Esophagus (tissue), 2 donors: Measurements from ENCODE around the gene SLC23A3. TPM values are rescaled to one million over a fixed set of nuclear protein-coding genes. Genes with fewer than 3 reads are reported as not detected.
A peak's percentile ranks its signal among the peaks of the same experiment; 100 is the strongest.

Experiments
- H3K27ac ChIP-seq, 2 donors: one replicate each; pipeline ENCODE4 v1.5.1; 2013; ENCODE audit warnings: low read depth in 2 of 2, mild to moderate bottlenecking in 2 of 2, inconsistent platforms in 1 of 2, low read length in 1 of 2, moderate library complexity in 1 of 2
- H3K27me3 ChIP-seq, 2 donors: one replicate each; pipeline ENCODE4 v1.6.1; 2013; ENCODE audit warnings: low read length in 2 of 2, control low read depth in 1 of 2, mild to moderate bottlenecking in 1 of 2; ENCODE audit not compliant: insufficient read depth in 2 of 2, control insufficient read depth in 1 of 2
- H3K36me3 ChIP-seq, 2 donors: one replicate each; pipeline ENCODE4 v1.6.1; 2013; ENCODE audit warnings: low read length in 1 of 2; ENCODE audit not compliant: control insufficient read depth in 2 of 2, insufficient read depth in 2 of 2
- H3K4me1 ChIP-seq, 2 donors: one replicate each; pipeline ENCODE4 v1.6.1; 2013; ENCODE audit warnings: low read length in 1 of 2; ENCODE audit not compliant: control insufficient read depth in 2 of 2, insufficient read depth in 2 of 2
- H3K4me3 ChIP-seq, 2 donors: one replicate each; pipeline ENCODE4 v1.5.1; 2013; ENCODE audit warnings: low read length in 2 of 2, mild to moderate bottlenecking in 2 of 2, low read depth in 1 of 2, moderate library complexity in 1 of 2
- H3K9me3 ChIP-seq, 2 donors: one replicate each; pipeline ENCODE4 v1.6.1; 2013; ENCODE audit warnings: mild to moderate bottlenecking in 2 of 2, low read depth in 1 of 2, low read length in 1 of 2, moderate library complexity in 1 of 2; ENCODE audit not compliant: control insufficient read depth in 2 of 2, insufficient read depth in 1 of 2
- WGBS, 2 donors: extraction: QIAGEN DNeasy Blood & Tissue Kit; methylation state at CpG; one replicate each; pipeline ENCODE4 v1.1.7; 2013; 5-methylcytosine and 5-hydroxymethylcytosine counted together
- polyA plus RNA-seq, 2 donors: library from polyadenylated mRNA; stranded (reverse); fragments of 200-250 nt; gene quantifications; one replicate each; pipeline ENCODE4 v1.2.3, GENCODE V29; 2013
- donor health status: healthy with polysubstance abuse.
- donor health status: Bipolar disorder and iron deficiency.

The SLC23A3 gene, protein sequence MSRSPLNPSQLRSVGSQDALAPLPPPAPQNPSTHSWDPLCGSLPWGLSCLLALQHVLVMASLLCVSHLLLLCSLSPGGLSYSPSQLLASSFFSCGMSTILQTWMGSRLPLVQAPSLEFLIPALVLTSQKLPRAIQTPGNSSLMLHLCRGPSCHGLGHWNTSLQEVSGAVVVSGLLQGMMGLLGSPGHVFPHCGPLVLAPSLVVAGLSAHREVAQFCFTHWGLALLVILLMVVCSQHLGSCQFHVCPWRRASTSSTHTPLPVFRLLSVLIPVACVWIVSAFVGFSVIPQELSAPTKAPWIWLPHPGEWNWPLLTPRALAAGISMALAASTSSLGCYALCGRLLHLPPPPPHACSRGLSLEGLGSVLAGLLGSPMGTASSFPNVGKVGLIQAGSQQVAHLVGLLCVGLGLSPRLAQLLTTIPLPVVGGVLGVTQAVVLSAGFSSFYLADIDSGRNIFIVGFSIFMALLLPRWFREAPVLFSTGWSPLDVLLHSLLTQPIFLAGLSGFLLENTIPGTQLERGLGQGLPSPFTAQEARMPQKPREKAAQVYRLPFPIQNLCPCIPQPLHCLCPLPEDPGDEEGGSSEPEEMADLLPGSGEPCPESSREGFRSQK
- polyA plus RNA-seq: 1 to 10 TPM; 1.2 to 3.4 TPM

DNA sequence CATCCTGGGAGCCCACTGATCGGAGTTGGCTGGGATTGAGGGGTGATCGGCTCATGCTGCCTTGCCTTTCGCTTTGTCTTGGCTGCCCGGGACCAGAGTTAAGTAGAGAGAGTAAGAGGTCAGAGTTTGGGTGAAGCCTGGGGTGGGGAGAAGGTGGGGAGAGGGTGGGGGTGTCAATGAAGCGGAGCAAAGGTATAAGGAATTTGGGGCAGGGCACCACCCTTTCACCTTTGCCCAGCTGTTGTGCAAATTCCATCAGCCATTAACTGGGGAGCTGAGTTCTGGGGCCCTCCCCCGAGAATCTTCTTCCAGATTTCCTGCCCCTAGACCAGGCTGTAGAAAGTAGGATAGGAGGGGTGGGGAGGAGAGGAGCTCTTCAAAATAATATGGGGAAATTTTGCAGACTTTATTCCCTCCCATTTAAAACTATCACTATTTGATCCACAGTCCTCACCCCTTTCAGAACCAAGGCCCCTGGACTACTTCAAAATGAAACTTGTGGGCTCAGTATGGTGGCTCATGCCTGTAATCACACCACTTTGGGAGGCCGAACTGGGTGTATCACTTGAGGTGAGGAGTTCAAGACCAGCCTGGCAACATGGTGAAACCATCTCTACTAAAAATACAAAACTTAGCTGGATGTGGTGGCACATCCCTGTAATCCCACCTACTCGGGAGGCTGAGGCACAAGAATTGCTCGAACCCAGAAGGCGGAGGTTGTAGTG, at the start of gene SLC23A3:
Gene SLC23A3, minus strand, starts transcription at position 100 of the 725 bp plus-strand sequence. Its CDS starts 45 bp downstream, at position 55.
- H3K9me3 ChIP-seq: no peaks in the 10 kb centered on the region
- no peak within 1 kb of the TSS for H3K4me3 ChIP-seq

DNA sequence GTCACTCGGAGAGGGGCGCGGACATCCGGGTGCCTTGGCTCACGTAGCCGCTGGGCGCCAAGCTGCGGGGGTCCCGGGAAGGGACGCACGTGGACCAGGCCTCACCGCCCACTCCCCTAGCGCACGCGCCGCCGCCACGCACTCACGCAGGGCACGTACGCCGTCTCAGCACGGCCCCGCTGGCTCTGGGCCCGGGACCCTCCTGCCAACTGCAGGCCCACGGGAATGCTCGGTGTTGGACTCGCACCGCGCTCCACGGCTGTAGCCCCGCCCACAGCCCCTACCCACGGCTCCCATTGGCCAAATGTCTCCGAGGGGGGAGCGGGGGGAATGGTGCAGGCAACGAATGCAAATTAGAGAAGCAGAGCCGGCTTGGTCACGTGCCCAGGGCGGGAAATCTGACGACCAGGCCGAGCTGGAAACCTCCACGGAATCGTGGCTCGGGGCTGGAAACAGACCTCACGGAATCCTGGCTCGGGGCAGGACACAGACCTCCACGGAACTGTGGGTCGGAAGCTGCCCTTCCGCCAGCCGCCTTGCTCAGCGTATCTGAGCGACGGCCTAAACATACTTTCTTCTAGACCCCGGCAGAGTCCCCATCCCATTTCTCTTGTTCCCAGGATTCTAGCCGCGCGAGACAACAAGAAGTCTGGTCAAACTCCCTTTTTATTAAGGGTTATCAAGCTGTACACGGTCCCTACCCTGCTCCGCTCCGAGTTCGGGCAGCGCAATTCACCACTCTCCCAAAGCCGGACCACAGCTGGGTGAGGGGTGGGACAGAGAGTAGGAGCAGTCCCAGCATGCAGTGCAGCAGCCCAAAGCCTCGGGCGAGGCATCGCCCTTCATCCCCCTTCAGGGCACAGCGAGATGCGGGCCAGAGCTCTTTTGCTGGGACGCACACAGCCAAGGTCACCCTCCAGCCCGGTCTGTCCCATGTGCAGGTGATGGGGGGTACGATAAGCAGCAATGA, 49.2 kb upstream of the SLC23A3 start, which contains the start of gene ABCB6:
Gene ABCB6, minus strand, starts transcription at position 227 of the 970 bp plus-strand sequence. CDS start 285 bp downstream, outside the sequence.
- Histone ChIP-seq H3K36me3 (peaks cover 18 to 53% of the 10 kb centered on the region in 2 donors), H3K27me3 (no peaks in the 10 kb centered on the region), H3K4me1 (peaks cover 0 to 11% of the 10 kb centered on the region in 2 donors), H3K9me3 (no peaks in the 10 kb centered on the region), H3K27ac (peak within 1 kb of the TSS; percentile 96 to 97), H3K4me3 (peak within 1 kb of the TSS; percentile 43 to 47)
- 10 to 12% methylated on average over 61 to 71 of the region's 71 CpGs for WGBS, 2 donors

More for the DNA sequence above, at the start of gene SLC23A3:
- Histone ChIP-seq H3K36me3 (peaks cover 0 to 20% of the 10 kb centered on the region in 2 donors), H3K4me1 (peaks cover 0 to 3% of the 10 kb centered on the region in 2 donors), H3K27ac (no peak within 1 kb of the TSS), H3K27me3 (no peaks in the 10 kb centered on the region)
- 84 to 90% methylated on average over 10 of the region's 10 CpGs for WGBS, 2 donors

DNA sequence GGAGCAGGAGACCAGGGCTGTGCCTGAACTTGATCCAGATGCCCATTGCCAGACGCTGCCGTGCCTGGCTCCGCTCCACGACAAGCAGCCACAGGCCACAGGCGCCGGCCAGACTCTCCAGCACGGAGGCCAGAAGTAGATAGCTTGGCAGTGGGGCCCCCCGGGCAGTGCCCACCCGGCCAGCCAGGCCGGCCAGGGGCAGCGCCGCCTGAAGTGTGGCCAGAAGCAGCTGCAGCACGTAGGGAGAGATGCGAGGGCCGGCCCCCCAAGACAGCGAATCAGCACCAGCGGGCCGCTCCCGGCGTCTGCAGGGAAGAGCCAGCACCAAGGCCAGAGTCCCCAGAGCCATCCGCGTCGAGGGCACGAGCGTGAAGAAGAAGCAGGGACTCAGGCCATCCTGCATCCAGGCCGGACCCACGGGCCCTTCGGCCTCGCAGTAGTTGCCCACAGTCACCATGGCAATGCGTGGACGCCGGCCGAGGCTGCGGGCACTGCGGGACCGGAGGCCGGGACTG, 48.4 kb upstream of the SLC23A3 start:
- Histone ChIP-seq H3K4me1 (peaks cover 0 to 11% of the 10 kb centered on the region in 2 donors), H3K4me3 (peak overlapping the region; percentile 43 to 47), H3K36me3 (peaks cover 14 to 51% of the 10 kb centered on the region in 2 donors), H3K27ac (peak overlapping the region; percentile 96 to 97), H3K9me3 (no peaks in the 10 kb centered on the region), H3K27me3 (no peaks in the 10 kb centered on the region)
- WGBS, 2 donors: 0 to 1% methylated on average over 36 to 37 of the region's 37 CpGs

DNA sequence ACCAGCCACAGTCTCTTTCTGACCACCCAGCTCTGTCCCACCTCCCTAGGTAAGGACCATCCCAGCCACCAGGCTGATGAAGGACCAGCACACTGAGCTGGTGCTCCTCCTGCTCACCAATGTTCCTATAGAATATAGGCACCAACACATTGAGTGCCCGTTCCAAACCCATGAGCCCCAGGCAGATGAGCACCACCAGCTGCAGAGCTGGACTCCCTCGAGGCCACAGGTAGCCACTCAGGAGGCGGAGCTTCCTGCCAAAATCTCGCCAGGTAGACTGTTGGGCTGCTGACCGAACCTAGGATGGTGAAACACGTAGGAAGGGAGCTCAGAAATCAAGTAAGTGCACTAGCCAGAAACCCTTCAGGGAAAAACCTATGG, 46.7 kb upstream of the SLC23A3 start:
- 86 to 89% methylated on average over 6 of the region's 6 CpGs for WGBS, 2 donors
- Histone ChIP-seq H3K27me3 (no peaks in the 10 kb centered on the region), H3K9me3 (no peaks in the 10 kb centered on the region), H3K36me3 (peaks cover 4 to 46% of the 10 kb centered on the region in 2 donors), H3K4me3 (no peak overlapping the region), H3K4me1 (peaks cover 0 to 11% of the 10 kb centered on the region in 2 donors), H3K27ac (no peak overlapping the region)

DNA sequence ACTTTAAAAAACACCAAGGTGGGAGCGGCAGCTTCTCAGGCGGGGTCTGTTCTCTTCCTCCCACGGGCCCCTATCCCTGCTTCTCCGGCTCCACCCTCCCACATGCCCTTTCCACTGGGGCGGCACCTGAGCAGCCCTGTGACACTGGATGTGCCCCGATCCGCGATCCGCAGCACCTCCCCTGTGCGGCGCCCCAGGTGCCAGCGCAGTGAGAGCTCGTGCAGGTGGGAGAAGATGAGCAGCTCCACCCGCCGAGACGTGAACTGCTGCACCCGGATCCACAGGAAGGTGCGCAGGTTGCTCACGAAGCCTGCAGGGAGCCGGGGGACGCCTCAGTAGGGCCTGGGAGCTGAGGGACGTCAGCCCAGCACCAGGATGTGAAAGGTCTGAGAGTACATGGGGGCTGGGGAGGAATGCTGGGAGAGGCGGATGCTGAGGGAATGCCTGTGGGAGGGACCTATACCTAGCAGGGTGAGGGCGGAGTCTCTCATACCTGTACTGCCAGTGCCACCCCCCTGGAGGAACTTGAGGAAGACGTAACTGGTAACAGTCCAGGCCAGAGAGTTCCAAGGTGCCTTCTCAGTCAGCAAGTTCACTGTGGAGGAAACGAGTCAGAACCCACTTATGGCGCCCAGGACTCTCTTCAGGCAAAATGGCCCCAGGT, 46.2 kb upstream of the SLC23A3 start:
- Histone ChIP-seq H3K36me3 (peaks cover 3 to 42% of the 10 kb centered on the region in 2 donors), H3K4me1 (peaks cover 0 to 11% of the 10 kb centered on the region in 2 donors), H3K27ac (no peak overlapping the region), H3K4me3 (no peak overlapping the region), H3K27me3 (no peaks in the 10 kb centered on the region), H3K9me3 (no peaks in the 10 kb centered on the region)
- 90% methylated on average over 27 of the region's 27 CpGs for WGBS, 2 donors

DNA sequence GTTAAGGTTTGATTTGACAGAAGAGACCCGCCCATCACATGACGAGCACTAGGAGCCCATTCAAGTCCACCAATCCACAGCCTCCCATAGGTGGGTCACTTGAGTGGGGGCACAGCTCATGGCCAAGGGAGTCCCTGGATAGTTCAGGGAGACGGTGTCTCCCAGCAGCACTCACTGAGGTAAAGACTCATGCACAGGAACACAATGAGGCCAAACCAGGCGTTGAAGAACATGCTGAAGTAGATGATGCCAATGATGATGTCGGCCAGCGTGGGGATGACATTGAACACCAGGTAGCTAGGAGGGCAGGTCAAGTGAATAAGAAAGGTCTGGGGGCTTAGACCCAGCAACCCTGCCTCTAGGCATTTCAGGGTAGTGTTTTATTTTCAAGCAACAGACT, 45.0 kb upstream of the SLC23A3 start:
- Histone ChIP-seq H3K4me3 (no peak overlapping the region), H3K27ac (no peak overlapping the region), H3K36me3 (peaks cover 5 to 43% of the 10 kb centered on the region in 2 donors), H3K4me1 (peaks cover 0 to 11% of the 10 kb centered on the region in 2 donors), H3K9me3 (no peaks in the 10 kb centered on the region), H3K27me3 (no peaks in the 10 kb centered on the region)
- 91 to 92% methylated on average over 6 of the region's 6 CpGs for WGBS, 2 donors

DNA sequence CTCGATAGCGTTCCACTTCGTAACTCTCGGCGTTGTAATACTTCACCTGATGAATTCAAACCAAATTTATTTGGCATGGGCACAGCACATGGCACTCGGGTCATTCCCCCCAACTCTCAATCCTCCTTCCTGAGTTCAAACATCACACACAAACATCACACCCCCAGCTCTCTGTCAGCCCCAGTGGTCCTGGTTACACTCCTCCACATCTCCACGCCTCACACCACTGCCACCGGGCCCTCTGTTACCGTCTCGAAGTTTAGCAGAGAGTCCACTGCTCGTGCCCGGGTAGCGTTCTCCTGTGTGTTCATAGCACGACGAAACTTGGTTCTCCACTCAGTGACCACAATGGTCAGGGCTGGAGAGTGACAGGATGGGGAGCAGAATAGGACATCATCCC, 44.3 kb upstream of the SLC23A3 start:
- Histone ChIP-seq H3K4me1 (peaks cover 0 to 4% of the 10 kb centered on the region in 2 donors), H3K4me3 (no peak overlapping the region), H3K27ac (no peak overlapping the region), H3K36me3 (peaks cover 5 to 44% of the 10 kb centered on the region in 2 donors), H3K27me3 (no peaks in the 10 kb centered on the region), H3K9me3 (no peaks in the 10 kb centered on the region)
- WGBS, 2 donors: 95 to 96% methylated on average over 15 of the region's 15 CpGs

DNA sequence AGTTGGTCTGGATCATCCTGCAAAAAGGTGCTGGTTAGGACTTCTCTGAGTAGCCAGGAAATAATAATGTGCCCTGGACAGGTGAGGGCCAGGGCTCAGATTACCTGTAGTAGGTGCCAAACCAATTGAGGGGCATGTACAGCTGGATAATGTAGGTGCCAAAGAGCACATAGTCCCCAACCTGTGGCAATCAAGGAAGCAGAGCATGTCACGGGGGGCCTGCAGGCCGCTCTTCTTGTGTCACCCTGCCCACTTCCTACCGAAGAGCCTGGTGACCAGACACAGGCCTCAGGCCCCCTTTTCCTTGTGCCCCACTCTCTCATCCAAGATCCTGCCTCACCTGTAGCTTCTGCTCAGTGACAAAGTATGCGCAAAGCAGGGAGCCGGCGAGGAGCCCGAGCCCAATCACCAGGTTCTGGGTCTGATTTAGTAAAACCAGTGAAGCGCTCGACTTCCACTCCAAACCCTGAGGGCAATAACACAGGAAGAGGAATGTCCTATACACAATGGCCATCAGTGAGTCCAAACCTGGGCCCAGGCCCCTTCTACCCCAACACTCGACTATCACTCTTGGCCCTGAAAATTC, 43.8 kb upstream of the SLC23A3 start:
- no peak overlapping the region for H3K27ac ChIP-seq
- H3K9me3 ChIP-seq: no peaks in the 10 kb centered on the region
- peaks cover 5 to 48% of the 10 kb centered on the region in 2 donors for H3K36me3 ChIP-seq
- no peak overlapping the region for H3K4me3 ChIP-seq
- H3K27me3 ChIP-seq: no peaks in the 10 kb centered on the region
- WGBS, 2 donors: 93 to 94% methylated on average over 10 of the region's 10 CpGs
- peaks cover 0 to 2% of the 10 kb centered on the region in 2 donors for H3K4me1 ChIP-seq
